Stimulated activated CD4-positive, alpha-beta T cell treated with anti-CD3 and anti-CD28 coated beads, Interleukin-2, amount 100 ng/mL, for 48 hours (primary cell): ENCODE data around the gene TRIM29.

Experiments
- DNase-seq, 2 donors: peaks; one replicate each; pipeline ENCODE4 v3.0.0-alpha.2; 2020

TRIM29 gene

DNA sequence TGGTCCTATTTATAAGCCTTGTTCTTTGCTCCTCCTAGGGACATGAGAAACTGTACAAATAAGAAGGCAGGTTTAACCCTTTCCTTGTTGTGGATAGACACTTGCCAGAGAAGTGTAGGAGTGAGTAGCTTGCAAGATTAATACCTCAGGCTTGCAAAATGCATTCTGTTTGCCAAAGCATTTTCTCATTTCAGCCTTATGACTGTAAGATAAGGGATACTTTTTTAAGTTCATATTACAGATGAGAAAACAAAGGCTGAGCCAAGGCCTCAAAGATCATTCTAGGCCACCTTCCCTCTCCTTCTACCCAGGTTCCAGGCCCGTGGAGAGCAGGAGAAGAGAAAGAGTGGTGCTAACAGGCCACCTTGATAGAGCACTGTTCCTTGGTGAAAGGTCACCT, 46.8 kb downstream of the TRIM29 start:
- no peak for DNase-seq

DNA sequence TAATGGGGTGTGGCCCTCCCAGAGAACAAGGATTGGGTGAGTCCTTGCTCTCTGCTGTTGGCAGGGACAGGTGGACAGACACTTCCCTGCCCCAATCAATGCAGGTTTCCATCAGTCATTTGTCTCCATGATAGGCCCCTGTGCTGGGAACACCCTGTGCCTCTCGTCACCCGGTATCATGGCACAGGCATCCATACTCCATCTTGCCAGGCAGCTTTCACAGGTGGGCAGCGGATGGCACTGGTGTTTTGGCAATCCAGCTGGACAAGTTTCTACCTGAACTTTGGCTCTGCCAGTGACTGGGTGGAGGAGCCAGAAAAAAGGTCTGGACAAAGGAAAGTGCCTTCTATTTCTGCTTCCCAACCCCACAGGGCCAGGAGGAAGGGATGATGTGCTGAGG, 47.5 kb downstream of the TRIM29 start:
- DNase-seq = no peak

DNA sequence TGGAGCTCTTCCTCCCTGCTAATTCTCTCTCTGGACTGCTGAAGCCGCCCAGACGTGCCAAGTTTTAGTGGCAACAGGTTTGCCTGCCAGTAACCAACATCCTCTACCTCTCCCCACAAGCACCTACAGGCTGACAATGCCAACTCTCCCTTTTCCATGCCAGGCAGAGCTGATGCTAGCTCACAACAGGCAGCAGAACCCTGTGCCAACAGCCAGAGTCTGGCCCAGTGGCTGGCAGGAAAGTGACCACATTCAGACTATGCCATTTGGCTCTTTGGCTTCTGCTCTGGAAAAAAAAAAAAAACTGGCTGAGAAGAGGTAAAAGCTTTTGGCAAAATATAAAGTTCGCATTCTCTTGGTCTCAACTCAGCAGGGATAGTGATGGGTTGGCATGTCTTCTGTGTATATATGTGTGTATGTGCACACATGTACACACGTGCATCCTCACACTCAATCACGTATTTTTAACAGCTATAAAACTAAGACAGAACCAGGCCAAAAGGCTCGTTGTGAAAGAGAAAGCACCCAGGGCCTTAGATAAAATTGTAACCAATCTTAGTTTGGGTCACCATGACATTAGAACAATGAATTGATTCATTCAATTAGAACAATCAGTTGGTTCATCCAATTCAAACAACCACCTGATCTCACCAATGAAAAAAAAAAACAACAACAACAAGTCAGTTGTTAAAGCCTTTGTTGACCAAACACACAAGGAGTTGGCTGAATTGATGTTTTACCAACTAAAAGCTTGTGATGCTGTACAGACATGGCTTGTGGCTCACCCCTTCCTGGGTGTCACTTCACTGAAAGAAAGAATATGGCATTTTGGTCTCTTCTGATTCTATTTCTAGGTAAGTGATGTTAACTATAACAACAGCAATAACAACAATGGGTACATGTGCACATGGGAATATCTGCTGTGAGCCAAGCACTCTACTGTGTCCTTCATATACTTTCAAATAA, 48.6 kb downstream of the TRIM29 start:
- DNase-seq = no peak

DNA sequence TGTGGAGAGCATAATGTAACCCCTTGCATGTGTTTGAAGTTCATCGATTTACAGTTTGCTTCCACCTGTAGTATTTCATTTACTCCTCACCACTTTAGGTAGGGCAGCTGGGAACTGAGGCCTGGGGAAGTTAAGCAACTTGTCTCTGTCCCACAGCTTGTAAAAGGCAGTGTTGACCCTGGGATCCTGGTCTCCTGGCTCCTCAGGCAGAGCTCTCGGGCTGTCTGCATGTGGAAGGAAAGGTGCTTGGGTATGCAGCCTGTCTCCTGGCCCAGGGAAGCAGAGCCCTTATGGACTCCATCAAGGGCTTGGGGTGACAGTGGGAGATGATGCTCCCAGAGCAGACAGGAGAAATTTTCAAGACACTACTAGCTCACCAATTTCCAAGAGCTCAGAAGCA, 49.9 kb downstream of the TRIM29 start:
- DNase-seq = no peak

GRCh38 chr11:120086651-120087050, 51.3 kb downstream of the TRIM29 start:
- no peak for DNase-seq

GRCh38 chr11:120079750-120080610, 57.9 kb downstream of the TRIM29 start:
- peak; percentile 3 to 21 for DNase-seq

- no peak for DNase-seq
Observed at GRCh38 chr11:120078397-120078796, 59.5 kb downstream of the TRIM29 start.

- DNase-seq = no peak
Observed at GRCh38 chr11:120074076-120074475, 63.8 kb downstream of the TRIM29 start.

DNA sequence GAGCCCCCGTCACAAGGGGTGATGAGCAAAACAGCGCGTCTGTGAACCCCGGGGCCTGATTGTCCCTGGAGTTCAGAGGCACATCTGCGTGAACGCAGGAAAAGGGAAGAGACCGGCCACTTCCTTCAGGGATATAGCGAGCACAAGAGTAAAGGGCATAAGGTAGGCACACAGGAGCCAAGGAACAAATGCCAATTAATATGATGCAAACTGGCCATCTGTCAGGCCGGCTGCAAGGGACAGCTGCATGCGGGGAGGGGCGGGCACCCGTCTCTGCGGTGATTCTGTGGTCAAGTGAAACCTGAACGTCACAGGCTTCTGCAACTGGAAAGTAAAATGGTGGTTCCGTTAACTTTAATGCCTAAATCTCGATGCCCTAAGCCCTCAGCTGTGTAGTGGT, 64.7 kb downstream of the TRIM29 start:
- DNase-seq = no peak

DNA sequence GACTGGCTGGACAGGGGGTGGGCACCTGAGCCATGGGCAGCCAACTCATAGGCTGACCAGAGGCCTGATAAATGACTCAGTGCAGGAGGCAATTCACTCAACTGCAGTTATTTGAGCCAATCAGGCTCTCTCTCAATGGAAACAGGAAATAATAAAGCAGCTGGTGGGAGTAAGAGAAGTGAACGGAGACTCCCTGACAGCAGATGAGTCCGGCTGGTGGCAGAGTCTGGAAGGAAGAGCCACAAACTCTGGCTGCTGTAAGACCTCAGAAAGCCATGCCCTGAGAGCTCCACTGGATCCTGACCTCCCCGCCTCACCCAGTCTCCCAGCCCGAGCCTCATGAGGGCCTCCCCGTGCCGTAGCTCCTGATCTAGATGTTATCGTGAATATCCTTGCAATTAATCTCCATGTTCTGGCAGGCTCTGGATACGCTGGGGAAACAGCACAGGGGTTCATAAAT, 69.8 kb downstream of the TRIM29 start:
- no peak for DNase-seq

GRCh38 chr11:120067438-120068113, 70.3 kb downstream of the TRIM29 start:
- no peak for DNase-seq

- DNase-seq = no peak
Observed at GRCh38 chr11:120066738-120067437, 71.0 kb downstream of the TRIM29 start.

DNA sequence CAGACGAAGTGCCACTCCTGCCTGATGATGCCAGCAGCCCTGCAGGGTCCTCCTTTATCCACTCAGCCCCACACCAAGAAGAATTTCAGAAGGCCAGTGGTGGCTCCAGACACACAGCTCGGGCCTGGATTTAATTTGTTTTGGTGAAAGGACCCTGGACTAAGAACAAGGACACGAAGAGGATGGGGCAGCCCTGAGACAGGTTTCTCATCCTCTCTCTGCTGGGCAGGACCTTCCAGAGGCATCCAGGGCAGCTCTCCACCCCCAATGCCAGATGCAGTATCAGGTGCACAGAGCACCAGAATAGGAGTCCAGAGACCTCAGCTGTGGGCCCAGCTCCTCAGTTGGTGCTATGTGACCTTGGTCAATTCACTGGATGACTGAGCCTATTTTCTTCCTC, 72.0 kb downstream of the TRIM29 start:
- DNase-seq = no peak

DNA sequence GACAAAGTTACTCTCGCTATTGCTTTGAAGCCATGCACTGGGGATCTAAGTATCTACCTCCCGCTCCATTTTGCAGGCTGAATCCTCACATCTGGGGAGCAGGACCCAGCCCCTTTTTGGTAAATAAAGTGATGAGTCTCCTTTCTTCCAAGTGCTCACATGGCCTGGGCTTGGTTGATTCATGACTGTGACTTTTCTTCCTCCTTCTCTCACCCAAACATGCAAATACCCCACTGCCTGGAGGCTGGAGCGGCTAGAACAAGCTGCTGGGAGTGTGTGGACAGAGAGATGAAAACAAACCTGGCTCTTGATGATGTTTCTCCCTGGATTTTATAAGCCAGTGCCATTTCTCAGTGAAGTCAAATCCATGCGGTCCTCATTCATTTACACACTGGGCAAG, 72.7 kb downstream of the TRIM29 start:
- DNase-seq = no peak

GRCh38 chr11:120064341-120064740, 73.6 kb downstream of the TRIM29 start:
- no peak for DNase-seq

DNA sequence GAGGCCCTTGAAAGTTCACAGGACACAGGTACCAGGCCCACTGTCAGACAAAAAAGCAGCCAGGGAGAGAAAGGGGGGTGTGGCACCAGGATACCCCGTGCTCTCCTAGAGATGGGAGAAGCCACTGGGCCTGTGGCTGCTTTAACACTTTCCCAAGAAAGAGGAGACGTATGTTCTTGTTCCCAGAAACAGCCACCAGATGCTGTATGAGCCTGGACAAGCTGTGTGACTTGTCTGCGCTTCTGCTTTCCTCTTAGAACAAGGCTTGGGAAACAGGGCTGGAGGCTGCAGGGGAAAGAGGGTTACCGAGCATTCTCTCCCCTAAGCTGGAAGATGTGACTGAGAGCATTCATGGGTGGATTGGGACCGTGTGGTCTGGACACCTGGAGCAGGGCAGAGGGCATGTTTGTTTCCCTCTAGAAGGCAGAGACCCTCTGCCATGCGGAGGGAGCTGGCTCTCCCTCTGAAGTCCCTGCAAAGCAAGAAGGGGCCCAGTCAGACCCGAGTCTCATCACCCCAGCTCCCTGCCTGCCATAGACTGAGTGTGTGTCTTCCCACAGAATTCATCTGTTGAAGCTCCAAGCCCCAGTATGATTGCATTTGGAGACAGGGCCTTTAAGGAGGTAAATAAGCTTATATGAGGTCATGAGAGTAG, 74.1 kb downstream of the TRIM29 start:
- no peak for DNase-seq

- DNase-seq = no peak
Observed at GRCh38 chr11:120062561-120062930, 75.4 kb downstream of the TRIM29 start.

- no peak for DNase-seq
Observed at GRCh38 chr11:120061761-120062560, 76.0 kb downstream of the TRIM29 start.
